Measurements from ENCODE around the gene HIVEP3.

DNA sequence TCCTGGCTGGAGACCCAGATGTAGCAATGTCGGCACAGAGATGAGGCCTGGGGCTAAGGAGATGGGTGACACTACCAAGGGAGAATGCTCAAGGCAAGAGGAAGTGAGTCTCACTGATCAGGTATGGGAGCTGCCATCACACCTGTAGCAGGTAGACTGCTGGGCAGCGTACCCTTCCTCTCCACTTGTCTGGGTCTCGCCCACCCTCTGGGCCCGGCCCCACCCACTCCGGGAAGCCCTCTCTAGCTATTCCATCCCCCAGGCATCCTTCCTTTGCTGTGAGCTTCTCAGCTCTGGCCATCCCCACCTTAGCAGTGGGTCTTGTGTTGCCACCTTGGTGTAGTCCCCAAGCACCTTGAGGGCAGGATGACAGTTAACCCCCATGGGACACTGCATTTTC lies 346.5 kb downstream of the HIVEP3 start:
- TF ChIP-seq, protein P1, sequence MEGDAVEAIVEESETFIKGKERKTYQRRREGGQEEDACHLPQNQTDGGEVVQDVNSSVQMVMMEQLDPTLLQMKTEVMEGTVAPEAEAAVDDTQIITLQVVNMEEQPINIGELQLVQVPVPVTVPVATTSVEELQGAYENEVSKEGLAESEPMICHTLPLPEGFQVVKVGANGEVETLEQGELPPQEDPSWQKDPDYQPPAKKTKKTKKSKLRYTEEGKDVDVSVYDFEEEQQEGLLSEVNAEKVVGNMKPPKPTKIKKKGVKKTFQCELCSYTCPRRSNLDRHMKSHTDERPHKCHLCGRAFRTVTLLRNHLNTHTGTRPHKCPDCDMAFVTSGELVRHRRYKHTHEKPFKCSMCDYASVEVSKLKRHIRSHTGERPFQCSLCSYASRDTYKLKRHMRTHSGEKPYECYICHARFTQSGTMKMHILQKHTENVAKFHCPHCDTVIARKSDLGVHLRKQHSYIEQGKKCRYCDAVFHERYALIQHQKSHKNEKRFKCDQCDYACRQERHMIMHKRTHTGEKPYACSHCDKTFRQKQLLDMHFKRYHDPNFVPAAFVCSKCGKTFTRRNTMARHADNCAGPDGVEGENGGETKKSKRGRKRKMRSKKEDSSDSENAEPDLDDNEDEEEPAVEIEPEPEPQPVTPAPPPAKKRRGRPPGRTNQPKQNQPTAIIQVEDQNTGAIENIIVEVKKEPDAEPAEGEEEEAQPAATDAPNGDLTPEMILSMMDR (IDR thresholded peaks at IDR 0.05): no peak
- TF ChIP-seq, protein P2, sequence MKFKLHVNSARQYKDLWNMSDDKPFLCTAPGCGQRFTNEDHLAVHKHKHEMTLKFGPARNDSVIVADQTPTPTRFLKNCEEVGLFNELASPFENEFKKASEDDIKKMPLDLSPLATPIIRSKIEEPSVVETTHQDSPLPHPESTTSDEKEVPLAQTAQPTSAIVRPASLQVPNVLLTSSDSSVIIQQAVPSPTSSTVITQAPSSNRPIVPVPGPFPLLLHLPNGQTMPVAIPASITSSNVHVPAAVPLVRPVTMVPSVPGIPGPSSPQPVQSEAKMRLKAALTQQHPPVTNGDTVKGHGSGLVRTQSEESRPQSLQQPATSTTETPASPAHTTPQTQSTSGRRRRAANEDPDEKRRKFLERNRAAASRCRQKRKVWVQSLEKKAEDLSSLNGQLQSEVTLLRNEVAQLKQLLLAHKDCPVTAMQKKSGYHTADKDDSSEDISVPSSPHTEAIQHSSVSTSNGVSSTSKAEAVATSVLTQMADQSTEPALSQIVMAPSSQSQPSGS (CRISPR knock-in tag; IDR thresholded peaks at IDR 0.05; ENCODE audit: borderline replicate concordance, low read depth): no peak
- TF ChIP-seq, protein P3, sequence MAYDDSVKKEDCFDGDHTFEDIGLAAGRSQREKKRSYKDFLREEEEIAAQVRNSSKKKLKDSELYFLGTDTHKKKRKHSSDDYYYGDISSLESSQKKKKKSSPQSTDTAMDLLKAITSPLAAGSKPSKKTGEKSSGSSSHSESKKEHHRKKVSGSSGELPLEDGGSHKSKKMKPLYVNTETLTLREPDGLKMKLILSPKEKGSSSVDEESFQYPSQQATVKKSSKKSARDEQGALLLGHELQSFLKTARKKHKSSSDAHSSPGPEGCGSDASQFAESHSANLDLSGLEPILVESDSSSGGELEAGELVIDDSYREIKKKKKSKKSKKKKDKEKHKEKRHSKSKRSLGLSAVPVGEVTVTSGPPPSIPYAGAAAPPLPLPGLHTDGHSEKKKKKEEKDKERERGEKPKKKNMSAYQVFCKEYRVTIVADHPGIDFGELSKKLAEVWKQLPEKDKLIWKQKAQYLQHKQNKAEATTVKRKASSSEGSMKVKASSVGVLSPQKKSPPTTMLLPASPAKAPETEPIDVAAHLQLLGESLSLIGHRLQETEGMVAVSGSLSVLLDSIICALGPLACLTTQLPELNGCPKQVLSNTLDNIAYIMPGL (CRISPR knock-in tag; IDR thresholded peaks at IDR 0.05): no peak
- TF ChIP-seq NFE2L1 (CRISPR knock-in tag; IDR thresholded peaks at IDR 0.05) (no peak), TEAD4 (CRISPR knock-in tag; IDR thresholded peaks at IDR 0.05) (no peak), ZBTB21 (CRISPR knock-in tag; IDR thresholded peaks at IDR 0.05; ENCODE audit: borderline replicate concordance) (no peak), CREM (CRISPR knock-in tag; IDR thresholded peaks at IDR 0.05) (no peak), ZNF263 (CRISPR knock-in tag; IDR thresholded peaks at IDR 0.05; ENCODE audit: low read depth) (no peak)
- TF ChIP-seq, protein P4, sequence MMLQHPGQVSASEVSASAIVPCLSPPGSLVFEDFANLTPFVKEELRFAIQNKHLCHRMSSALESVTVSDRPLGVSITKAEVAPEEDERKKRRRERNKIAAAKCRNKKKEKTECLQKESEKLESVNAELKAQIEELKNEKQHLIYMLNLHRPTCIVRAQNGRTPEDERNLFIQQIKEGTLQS (CRISPR knock-in tag; conservative IDR thresholded peaks at IDR 0.05): no peak
- TF ChIP-seq, protein P5, sequence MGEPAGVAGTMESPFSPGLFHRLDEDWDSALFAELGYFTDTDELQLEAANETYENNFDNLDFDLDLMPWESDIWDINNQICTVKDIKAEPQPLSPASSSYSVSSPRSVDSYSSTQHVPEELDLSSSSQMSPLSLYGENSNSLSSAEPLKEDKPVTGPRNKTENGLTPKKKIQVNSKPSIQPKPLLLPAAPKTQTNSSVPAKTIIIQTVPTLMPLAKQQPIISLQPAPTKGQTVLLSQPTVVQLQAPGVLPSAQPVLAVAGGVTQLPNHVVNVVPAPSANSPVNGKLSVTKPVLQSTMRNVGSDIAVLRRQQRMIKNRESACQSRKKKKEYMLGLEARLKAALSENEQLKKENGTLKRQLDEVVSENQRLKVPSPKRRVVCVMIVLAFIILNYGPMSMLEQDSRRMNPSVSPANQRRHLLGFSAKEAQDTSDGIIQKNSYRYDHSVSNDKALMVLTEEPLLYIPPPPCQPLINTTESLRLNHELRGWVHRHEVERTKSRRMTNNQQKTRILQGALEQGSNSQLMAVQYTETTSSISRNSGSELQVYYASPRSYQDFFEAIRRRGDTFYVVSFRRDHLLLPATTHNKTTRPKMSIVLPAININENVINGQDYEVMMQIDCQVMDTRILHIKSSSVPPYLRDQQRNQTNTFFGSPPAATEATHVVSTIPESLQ (CRISPR knock-in tag; IDR thresholded peaks at IDR 0.05): no peak

Data from WTC11 (cell line).